Glomerular visceral epithelial cell (primary cell): ENCODE data around the gene WSB2.
A peak's percentile ranks its signal among the peaks of the same experiment; 100 is the strongest.

ENCODE experiments used
- DNase-seq: peaks from one replicate; pipeline ENCODE4 v3.0.0-alpha.2; 2016; ENCODE audit errors: extremely low spot score

The WSB2 gene

GRCh38 chr12:117994551-117995438 lies 66.2 kb downstream of the WSB2 start:
- no peak for DNase-seq

GRCh38 chr12:117986705-117987469 lies 74.1 kb downstream of the WSB2 start:
- DNase-seq: peak; percentile 76

- DNase-seq: no peak
These were observed 75.8 kb downstream of the WSB2 start for GRCh38 chr12:117985182-117985581.
